IPS-15b (cell line): ENCODE results near the gene CD300A.
"Not testable (repeated sequence)": the region's sequence is repeated elsewhere in the genome, so short reads cannot be mapped to it uniquely, and the experiment has no call there.

ENCODE experiments used
- H3K27me3 ChIP-seq: one replicate; pipeline ENCODE4 v1.6.1; 2013; ENCODE audit warnings: low read length; ENCODE audit not compliant: control insufficient read depth, insufficient read depth
- H3K36me3 ChIP-seq: one replicate; pipeline ENCODE4 v1.6.1; 2013; ENCODE audit warnings: low read length; ENCODE audit not compliant: control insufficient read depth, insufficient read depth
- H3K4me1 ChIP-seq: one replicate; pipeline ENCODE4 v1.6.1; 2013; ENCODE audit warnings: mild to moderate bottlenecking, low read length; ENCODE audit not compliant: control insufficient read depth, insufficient read depth
- H3K4me3 ChIP-seq: one replicate; pipeline ENCODE4 v1.5.1; 2013; ENCODE audit warnings: low read depth, low read length
- H3K9ac ChIP-seq: one replicate; pipeline ENCODE4 v1.6.1; 2013; ENCODE audit warnings: low read depth, mild to moderate bottlenecking, low read length
- H3K9me3 ChIP-seq: one replicate; pipeline ENCODE4 v1.6.1; 2013; ENCODE audit warnings: mild to moderate bottlenecking, low read length; ENCODE audit not compliant: control insufficient read depth, insufficient read depth

The CD300A gene

DNA sequence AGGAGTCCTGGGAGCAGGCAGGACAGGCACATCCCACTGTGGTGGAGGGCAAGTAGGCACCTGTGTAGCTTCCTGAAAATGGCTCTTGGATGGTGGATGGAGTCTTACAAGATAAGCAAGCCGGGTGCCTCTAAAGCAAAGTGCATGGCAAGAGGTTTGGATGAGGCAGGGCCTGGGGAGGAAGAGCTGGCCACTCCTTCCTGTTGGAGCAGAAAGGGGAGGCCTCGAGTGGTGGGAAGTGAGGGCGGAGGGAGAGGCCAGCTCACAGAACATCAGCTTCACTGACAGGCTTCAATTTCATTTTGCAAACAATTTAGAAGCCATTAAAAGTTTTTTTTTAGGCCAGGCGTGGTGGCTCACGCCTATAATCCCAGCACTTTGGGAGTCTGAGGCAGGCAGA is 31.0 kb downstream of the CD300A start:
- H3K27me3 ChIP-seq = no peaks in the 10 kb centered on the region
- no peaks in the 10 kb centered on the region for H3K9me3 ChIP-seq
- no peak overlapping the region for H3K9ac ChIP-seq
- H3K4me1 ChIP-seq = no peaks in the 10 kb centered on the region
- no peaks in the 10 kb centered on the region for H3K36me3 ChIP-seq
- H3K4me3 ChIP-seq = no peak overlapping the region

DNA sequence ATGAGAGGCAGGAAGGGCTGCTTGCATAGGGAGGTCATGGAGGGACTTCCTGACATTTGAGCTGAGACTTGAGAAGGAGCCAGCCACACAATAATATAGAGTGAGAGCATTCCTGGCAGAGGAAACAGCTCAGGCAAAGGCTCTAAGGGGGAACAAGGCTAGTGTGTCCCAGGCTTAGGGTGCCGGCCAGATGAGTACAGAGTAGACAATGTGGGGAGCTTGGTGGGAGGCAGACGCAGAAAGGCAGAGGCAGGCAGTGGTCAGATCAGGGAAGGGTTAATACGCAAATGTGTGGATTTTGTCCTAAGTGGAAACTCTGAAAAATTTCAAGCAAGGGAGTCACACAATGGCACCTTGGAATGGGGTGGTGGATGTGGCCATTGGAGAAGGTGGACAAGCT is 33.6 kb downstream of the CD300A start:
- no peaks in the 10 kb centered on the region for H3K9me3 ChIP-seq
- H3K36me3 ChIP-seq = no peaks in the 10 kb centered on the region
- H3K4me1 ChIP-seq = no peaks in the 10 kb centered on the region
- no peak overlapping the region for H3K9ac ChIP-seq
- H3K4me3 ChIP-seq = no peak overlapping the region
- H3K27me3 ChIP-seq = no peaks in the 10 kb centered on the region

DNA sequence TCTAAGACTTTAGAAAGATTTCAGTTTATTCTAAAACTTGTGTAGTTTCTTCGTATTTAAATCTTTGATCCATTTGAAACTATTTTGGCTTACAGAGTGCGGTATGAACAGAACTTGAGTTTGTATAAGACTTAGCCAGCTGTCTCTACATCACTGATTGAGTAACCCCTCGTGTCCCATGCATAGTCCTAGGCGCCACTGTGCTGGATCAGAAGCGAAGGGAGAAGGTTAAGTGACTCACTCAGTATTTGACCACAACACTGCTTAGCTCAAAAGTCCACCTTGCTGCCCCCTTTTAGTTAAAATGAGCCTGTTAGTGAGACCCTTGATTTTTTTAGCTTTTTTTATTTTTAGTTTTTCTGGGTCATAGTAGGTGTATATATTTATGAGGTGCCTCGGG is 36.4 kb downstream of the CD300A start:
- no peak overlapping the region for H3K4me3 ChIP-seq
- H3K9ac ChIP-seq = no peak overlapping the region
- no peaks in the 10 kb centered on the region for H3K27me3 ChIP-seq
- no peaks in the 10 kb centered on the region for H3K4me1 ChIP-seq
- H3K9me3 ChIP-seq = no peaks in the 10 kb centered on the region
- H3K36me3 ChIP-seq = no peaks in the 10 kb centered on the region

DNA sequence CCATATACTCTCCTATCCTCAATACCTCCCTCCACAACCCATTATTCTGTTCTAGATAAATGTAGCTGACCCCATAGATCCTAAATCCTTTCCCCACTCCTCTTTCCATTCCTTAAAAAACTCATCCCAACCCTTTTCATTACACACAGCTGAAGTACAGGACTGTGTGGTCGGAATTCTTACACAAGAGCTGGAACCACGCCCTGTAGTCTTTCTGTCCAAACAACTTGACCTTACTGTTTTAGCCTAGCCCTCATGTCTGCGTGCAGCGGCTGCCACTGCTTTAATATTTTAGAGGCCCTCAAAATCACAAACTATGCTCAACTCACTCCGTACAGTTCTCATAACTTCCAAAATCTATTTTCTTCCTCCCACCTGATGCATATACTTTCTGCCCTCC is 37.5 kb downstream of the CD300A start:
- H3K36me3 ChIP-seq, H3K4me3 ChIP-seq, H3K9ac ChIP-seq, H3K27me3 ChIP-seq, H3K4me1 ChIP-seq, H3K9me3 ChIP-seq: not testable (repeated sequence)

DNA sequence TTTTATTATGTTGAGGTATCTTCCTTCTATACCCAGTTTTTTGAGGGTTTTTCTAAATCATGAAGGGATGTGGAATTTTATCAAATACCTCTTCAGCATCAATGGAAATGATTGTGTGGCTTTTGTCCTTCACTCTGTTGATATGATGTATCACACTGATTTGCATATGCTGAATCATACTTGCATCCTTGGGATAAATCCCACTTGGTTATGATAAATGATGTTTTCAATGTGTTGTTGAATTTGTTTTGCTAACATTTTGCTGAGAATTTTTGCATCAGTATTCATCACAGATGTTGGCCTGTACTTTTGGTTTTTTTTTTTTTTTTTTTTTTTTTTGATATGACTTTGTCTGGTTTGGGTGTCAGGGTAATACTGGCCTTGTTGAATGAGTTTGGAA is 41.7 kb downstream of the CD300A start:
- Histone ChIP-seq H3K4me1 (no peaks in the 10 kb centered on the region), H3K9ac (no peak overlapping the region), H3K4me3 (no peak overlapping the region), H3K36me3 (no peaks in the 10 kb centered on the region), H3K9me3 (no peaks in the 10 kb centered on the region), H3K27me3 (no peaks in the 10 kb centered on the region)

DNA sequence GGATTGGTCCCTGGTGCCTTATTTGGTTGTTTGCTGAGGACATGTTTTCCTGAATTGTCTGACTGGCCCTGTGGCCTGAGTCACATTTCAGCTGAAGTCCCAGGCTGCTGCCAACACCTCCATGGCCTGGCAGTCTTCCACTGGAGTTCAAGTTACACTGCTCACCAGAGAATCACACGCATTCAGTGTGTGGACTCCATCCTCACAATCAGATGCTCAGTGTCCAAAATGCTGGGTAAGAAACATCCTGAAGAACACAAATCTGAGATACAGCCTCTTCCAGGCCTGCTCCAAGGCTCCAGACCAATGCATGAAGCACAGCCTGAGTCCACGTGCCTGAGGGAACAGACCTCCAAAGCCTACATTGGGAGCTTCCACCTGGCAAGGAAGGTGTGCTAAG is 45.6 kb downstream of the CD300A start:
- H3K9me3 ChIP-seq = no peaks in the 10 kb centered on the region
- H3K27me3 ChIP-seq = no peaks in the 10 kb centered on the region
- no peak overlapping the region for H3K4me3 ChIP-seq
- no peak overlapping the region for H3K9ac ChIP-seq
- H3K4me1 ChIP-seq = no peaks in the 10 kb centered on the region
- H3K36me3 ChIP-seq = no peaks in the 10 kb centered on the region

DNA sequence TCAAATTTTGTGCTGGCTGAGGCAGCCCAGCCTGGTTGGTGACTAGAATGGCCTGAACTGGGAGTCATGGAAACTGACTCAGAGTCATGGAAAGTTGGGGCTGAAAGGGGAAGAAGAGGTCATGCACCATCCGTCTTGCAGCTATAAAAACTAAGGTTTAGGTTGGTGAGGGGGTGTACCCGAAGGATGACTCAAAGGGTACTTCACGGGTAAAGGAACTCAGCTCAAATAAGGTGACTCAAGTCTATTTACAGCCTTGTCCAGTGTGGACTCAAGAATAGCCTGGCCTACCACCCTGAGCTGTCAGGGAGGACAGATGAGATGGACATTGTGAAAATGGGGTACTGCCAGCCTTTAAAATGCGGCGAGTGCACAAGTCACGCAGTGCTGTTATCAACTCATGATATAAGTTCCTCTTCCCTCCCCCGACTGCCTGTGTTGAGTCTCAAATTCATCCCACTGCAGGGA is 46.2 kb downstream of the CD300A start:
- Histone ChIP-seq H3K36me3 (no peaks in the 10 kb centered on the region), H3K4me1 (no peaks in the 10 kb centered on the region), H3K4me3 (no peak overlapping the region), H3K27me3 (no peaks in the 10 kb centered on the region), H3K9me3 (no peaks in the 10 kb centered on the region), H3K9ac (no peak overlapping the region)

DNA sequence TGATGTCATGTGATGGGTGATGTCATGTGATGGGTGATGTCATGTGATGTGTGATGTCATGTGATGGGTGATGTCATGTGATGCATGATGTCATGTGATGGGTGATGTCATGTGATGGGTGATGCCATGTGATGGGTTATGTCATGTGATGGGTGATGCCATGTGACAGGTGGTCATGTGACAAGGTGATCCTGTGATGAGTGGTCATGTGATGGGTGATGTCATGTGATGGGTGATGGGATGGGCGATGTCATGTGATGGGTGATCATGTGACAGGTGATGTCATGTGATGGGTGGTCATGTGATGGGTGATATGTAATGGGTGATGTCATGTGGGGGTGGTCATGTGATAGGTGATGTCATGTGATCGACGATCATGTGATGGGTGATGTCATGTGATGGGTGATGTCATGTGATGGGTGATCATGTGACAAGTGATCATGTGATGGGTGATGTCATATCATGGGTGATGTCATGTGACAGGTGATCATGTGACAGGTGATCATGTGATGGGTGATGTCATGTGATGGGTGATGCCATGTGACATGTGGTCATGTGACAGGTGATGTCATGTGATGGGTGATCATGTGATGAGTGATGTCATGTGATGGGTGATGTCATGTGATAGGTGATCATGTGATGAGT is 47.7 kb downstream of the CD300A start:
- Histone ChIP-seq H3K9me3 (no peaks in the 10 kb centered on the region), H3K36me3 (no peaks in the 10 kb centered on the region), H3K27me3 (no peaks in the 10 kb centered on the region), H3K9ac (no peak overlapping the region), H3K4me1 (no peaks in the 10 kb centered on the region), H3K4me3 (no peak overlapping the region)

DNA sequence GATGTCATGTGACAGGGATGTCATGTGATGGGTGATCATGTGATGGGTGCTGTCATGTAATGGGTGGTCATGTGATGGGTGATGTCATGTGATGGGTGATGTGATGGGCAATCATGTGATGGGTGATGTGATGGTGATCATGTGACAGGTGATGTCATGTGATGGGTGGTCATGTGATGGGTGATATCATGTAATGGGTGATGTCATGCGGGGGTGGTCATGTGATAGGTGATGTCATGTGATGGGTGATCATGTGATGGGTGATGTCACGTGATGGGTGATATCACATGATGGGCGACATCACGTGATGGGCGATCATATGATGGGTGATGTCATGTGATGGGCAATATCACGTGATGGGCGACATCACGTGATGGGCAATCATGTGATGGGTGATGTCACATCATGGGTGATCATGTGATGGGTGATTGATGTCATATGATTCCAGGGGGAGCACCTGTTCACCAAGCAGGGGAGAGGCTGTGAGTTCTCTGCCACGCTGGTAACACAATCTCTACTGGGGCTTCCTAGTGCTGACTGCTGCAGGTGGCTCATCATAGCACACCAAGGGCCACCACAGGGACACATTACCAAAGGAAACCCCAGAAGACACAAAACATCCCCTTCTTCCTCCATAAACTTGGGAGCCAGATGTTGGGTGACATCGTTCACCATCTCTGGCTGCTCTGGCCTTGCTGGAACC is 48.3 kb downstream of the CD300A start:
- no peaks in the 10 kb centered on the region for H3K27me3 ChIP-seq
- H3K9ac ChIP-seq = no peak overlapping the region
- no peaks in the 10 kb centered on the region for H3K36me3 ChIP-seq

DNA sequence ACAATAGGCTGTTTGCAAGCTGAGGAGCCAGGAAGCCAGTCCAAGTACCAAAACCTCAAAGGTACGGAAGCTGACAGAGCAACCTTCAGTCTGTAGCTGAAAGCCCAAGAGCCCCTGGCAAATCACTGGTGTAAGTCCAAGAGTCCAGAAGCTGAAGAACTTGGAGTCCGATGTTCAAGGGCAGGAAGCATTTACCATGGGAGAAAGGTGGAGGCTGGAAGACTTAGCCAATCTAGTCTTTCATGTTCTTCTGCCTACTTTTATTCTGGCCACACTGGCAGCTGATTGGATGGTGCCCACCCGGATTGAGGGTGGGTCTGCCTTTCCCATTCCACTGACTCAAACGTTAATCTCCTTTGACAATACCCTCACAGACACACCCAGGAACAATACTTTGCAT is 49.5 kb downstream of the CD300A start:
- Histone ChIP-seq H3K27me3 (no peaks in the 10 kb centered on the region), H3K36me3 (no peaks in the 10 kb centered on the region), H3K4me3 (no peak overlapping the region), H3K4me1 (no peaks in the 10 kb centered on the region), H3K9ac (no peak overlapping the region), H3K9me3 (no peaks in the 10 kb centered on the region)

More for the DNA sequence above, 48.3 kb downstream of the CD300A start:
- H3K4me1 ChIP-seq = no peaks in the 10 kb centered on the region
- no peaks in the 10 kb centered on the region for H3K9me3 ChIP-seq
- no peak overlapping the region for H3K4me3 ChIP-seq

DNA sequence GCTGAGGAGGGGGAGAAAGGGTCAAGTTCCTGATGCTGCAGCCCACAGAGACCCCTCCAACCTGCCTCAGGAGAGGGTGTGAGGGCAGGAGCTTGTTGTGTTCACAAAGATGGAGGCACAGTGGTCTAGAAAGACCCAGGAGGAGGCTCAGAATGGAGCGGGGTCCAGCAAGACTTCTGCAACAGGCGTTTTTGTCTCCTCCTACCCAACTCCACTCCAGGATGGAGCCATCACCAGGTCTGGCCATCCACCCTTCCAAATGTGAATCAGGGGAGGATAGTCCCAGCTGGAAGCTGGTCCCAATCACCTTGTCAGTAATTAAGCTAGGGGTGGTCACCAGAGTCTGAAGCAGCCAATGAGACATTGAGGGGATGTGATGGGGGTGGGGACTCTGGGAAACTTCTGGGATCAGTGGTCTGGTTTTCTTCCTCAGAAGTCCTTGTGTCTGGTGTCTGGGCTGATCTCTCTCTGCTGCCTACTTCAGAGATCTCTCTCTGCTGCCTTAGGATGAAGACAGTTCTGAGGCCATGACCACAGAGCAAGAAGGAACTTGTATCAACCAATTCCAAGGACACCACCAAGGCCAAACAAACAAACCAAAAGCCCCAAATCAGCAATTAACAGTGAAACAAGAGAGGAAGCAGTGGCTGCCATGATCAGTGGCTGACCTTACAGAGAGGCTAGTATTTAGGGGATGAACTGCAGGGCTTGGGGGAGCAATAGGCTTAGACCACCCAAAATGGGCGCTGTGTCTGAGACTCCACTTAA is 50.3 kb downstream of the CD300A start:
- Histone ChIP-seq H3K36me3 (no peaks in the 10 kb centered on the region), H3K4me3 (no peak overlapping the region), H3K9ac (no peak overlapping the region), H3K27me3 (no peaks in the 10 kb centered on the region), H3K9me3 (no peaks in the 10 kb centered on the region), H3K4me1 (no peaks in the 10 kb centered on the region)
